ELR (cell line): Measurements from ENCODE around the gene TAF13.
"Not testable (repeated sequence)": the region's sequence is repeated elsewhere in the genome, so short reads cannot be mapped to it uniquely, and the experiment has no call there.

Experiments used
- DNase-seq: peaks from one replicate; pipeline ENCODE4 v3.0.0-alpha.2; 2015; ENCODE audit warnings: low read depth

The TAF13 gene

DNA sequence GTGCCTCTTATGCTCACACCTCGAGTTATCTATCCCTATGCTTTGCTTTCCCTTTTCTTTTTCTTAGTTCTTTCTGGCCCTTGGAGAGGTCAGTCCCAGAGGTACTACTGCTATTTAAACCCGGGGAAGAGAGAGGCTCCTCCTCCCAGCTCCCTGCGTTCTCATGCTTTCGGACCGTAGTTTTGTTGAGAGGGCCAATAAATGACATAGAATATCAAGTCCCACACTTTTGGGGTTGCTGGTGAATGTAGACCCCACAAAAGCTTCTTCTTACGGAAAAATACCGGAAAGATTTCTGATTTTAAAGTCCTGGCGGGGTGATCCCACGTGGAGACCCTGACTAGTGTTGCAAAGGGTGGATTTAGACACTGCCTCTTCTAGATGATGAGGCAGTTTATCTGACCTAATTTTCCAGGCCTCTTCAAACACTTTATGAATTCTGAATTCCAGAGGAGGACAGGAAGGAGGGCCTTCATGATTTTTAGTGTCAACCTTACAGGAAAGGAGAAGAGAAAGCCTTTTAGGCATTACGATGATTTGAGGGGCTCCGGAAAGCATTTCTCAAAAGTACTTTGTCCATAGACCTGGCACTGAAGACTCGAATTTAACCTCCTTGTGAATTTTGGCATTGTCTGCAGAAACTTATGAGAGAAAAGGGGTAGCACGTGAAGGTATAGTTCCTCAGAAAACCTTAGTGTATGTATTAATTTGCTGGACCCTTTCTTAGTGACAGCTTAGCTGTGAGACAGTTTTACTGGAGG, 15.5 kb upstream of the TAF13 start:
- peak; percentile 75 for DNase-seq

DNA sequence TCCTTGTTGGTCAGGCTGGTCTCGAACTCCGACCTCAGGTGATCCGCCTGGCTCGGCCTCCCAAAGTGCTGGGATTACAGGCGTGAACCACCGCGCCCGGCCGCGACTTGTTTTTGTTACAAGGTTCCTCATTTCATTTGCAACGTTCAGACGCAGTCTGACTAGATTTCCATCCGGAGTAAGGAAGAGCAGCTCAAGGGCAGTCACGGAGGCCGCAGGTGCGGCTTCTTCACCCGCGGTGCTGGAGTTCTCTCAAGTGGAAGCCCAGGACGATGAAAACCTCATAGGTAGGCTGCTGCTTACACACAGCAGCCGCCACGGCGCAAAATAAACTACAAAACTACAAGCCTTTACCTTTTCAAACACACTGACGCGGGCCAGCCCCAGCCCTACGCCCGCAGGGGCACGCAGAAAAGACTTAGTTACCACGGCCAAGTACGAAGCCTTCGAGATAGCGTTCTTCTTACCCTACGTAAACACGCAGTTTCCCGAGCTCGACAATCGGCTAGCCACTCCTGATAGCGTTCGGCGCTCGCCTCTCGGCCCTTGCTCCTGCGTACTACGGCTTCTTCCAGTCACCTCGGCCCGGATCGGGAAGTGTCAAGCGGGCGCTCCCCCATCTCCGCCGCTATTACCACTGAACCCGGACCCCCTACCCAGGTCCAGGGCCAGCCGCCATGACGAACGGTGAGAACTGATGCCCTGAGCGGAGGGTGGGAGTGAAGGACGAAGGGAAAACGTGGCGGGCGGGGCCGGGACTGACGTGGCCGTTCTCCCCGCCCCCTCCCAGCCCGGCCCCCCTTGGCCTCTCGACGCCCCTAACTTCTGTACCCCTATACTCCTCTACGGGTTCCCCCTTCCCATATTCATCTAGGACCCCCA, 14.6 kb upstream of the TAF13 start, which contains the start of gene TMEM167B:
TSS of gene TMEM167B (plus strand) at position 569 of the 882 bp plus-strand sequence. CDS start at position 678, 109 bp downstream.
- DNase-seq = peak; percentile 96

GRCh38 chr1:109089242-109090015, 13.6 kb upstream of the TAF13 start:
- DNase-seq = peak; percentile 86

DNA sequence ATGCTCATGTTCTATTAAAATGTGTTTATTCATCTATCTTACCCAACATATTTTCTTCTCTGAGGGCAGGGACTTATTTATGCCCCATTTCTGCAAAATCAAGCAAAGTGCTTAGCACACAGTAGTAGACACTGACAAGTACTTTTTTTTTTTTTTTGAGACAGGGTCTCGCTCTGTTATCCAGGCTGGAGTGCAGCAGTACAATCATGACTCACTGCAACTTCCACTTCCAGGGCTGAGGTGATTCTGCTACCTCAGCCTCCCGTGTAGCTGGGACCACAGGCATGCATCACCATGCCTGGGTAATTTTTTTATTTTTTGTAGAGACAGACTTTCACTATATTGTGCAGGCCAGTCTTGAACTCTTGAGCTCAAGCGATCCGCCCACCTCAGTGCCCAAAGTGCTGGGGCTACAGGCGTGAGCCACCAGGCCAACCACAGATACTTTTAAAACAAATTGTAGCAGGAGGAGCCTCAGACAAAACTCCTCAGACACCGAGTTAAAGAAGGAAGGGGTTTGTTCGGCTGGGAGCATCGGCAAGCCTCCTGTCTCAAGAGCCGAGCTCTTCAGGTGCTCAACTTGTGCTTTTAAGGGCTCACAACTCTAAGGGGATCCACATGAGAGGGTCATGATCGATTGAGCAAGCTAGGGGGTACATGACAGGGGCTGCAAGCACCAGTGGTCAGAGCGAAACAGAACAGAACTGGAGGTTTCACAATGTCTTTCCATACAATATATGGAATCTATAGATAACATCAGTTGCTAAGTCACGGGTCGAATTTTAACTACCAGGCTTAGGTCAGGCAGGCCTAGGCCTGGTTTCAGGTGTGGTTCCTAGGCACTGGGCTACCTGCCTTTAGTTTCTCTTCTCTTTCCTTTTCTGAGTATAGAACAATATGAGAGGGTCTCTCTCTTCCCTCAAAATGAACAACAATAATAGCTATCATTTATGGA, 9.0 kb upstream of the TAF13 start:
- DNase-seq = peak; percentile 69

DNA sequence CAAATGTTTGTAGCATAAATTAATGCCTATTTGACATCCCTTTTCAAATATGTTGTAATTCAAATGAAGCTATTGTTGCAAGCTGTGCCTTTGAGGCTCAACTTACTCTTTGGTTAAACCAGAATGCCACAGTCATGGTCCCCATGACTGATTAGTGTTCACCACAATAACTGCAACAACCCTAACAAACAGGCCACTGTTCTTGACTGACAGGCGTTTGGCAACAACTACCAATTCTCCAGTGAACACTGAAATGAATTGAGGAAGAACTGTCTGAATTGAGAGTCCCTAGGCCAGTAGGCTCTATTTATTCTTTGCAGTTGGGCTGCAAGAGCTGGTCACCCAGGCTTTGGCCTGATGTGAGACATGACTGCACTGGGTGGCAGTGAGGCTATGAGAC, 8.1 kb upstream of the TAF13 start:
- no peak for DNase-seq

GRCh38 chr1:109083501-109083900, 7.7 kb upstream of the TAF13 start:
- no peak for DNase-seq

DNA sequence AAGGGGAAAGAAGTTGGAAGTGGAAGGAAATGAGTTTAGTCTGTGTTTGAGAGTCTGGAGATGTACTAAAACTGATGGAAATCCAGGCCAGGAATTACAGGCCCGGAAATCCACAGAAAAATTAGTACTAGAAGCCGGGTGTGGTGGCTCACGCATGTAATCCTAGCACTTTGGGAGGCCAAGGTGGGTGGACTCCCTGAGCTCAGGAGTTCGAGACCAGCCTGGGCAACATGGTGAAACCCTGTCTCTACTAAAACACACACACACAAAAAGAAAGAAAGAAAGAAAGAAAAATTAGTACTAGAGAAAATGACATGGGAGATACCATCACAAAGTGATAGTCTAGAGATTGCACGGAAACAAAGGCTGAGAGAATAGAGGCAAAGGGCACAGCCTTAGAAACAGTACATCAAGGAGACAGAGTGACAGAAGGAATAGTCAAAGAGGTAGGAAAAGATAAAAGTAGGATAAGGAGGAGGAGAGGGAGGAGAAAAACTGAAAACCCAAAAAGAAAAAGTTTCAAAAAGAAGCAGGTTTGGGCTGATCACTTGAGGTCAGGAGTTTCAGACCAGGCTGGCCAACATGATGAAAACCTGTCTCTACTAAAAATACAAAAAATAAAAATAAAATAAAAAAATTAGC, 4.8 kb upstream of the TAF13 start:
- DNase-seq = no peak

- DNase-seq = no peak
Observed at GRCh38 chr1:109079240-109079622, 3.4 kb upstream of the TAF13 start.

- DNase-seq = no peak
Observed at GRCh38 chr1:109078317-109078716, 2.5 kb upstream of the TAF13 start.

DNA sequence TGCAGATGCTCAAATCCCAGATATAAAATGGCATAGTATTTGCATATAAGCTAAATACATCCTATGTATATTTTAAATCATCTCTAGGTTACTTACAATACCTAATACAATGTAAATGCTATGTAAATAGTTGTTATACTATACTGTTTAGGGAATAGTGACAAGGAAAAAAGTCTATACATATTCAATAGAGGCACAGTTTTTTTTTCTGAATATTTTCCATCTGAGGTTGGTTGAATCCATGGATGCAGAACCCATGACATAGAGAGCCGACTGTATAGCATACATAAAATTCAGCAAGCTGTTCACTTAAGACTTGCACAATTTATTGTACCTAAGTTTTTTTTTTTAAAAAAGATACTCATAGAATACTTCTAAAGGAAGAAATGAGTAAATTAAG, 6.5 kb downstream of the TAF13 start:
- DNase-seq = no peak

GRCh38 chr1:109067883-109068282, 7.9 kb downstream of the TAF13 start:
- DNase-seq = no peak

DNA sequence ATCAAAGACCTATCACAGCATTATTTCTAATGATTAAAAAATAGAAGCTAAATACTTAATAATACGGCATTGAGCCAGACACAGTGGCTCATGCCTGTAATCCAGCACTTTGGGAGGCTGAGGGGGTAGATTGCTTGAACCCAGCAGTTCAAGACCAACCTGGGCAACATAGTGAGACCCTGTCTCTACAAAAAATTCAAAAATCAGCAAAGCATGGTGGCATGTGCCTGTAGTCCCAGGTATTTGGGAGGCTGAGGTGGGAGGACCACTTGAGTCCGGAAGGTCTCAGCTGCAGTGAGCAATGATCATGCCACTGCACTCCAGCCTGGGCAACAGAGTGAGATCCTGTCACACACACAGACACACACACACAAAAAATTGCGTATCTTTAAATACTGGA, 10.7 kb downstream of the TAF13 start:
- DNase-seq = no peak

GRCh38 chr1:109061183-109061582, 14.6 kb downstream of the TAF13 start:
- DNase-seq = no peak

- no peak for DNase-seq
Observed at GRCh38 chr1:109060707-109061106, 15.1 kb downstream of the TAF13 start.

- DNase-seq = no peak
Observed at GRCh38 chr1:109059026-109059425, 16.8 kb downstream of the TAF13 start.

- no peak for DNase-seq
Observed at GRCh38 chr1:109056064-109056463, 19.7 kb downstream of the TAF13 start.

DNA sequence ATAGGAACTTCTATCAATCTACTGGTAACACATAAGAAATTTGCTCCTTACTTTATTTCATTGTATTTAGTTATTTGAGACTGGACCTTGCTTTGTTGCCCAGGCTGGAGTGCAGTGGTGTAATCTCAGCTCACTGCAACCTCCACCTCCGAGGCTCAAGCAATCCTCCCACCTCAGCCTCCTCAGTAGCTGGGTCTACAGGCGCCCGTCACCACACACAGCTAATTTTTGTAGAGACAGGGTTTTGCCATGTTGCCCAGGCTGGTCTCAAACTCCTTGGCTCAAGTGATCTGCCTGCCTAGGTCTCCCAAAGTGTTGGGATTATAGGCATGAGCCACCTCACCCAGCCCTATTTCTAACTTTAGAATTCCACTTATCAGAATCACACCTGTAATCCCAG, 23.7 kb downstream of the TAF13 start:
- not testable (repeated sequence) for DNase-seq

GRCh38 chr1:109050228-109050995, 25.4 kb downstream of the TAF13 start:
- DNase-seq = peak; percentile 27

DNA sequence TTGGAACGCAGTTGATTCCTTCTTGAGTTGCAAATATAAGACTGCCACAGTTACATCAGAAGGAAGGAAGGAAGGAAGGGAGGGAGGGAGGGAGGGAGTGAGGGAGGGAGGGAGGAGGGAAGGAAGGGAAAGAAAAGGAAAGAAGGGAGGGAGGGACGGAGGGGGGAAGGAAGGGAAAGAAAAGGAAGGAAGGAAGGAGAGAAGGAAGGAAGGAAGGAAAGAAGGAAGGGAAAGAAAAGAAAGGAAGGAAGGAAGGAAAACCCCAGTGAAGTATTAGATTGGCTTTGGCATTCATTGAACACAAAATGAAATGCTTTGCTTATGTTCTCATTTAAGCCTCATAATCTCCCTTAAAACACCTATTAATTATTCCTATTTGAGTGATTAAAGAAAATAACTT, 27.5 kb downstream of the TAF13 start:
- no peak for DNase-seq

- no peak for DNase-seq
Observed at GRCh38 chr1:109047339-109047738, 28.5 kb downstream of the TAF13 start.
